Fibroblast of upper back skin (primary cell): Measurements from ENCODE around the gene ENTR1.
"Not testable (repeated sequence)": the region's sequence is repeated elsewhere in the genome, so short reads cannot be mapped to it uniquely, and the experiment has no call there.

Experiments
- DNase-seq: peaks from one replicate; pipeline ENCODE4 v3.0.0-alpha.2; 2013

The ENTR1 gene

DNA sequence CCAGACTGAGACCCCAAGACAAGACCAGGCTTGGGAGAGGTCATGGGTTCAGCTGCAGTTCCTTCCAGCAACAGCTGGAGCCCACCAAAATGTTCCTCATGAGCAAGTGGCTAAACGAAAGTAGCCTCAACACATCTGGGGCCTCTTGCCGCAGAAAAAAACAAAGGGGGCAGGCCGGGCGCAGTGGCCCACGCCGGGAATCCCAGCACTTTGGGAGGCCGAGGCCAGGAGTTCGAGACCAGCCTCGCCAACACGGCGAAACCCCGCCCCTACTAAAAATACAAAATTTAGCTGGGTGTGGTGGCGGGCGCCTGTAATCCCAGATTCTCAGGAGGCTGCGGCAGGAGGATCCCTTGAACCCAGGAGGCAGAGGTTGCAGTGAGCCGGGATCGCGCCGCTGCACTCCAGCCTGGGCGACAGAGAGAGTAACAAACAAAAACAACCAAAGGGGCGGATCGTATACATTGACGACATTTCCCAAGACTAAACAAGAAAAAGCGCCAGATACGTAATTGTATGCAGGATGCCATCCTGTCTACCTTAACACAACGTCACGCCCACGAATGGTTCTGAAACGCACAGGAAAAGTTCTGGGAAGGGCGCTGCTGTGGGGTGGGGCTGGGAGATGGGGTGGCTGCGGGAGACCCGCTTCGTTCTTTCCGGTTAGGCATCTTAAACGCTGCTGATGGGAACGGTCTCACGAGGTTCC, 27.6 kb upstream of the ENTR1 start:
- DNase-seq = no peak

DNA sequence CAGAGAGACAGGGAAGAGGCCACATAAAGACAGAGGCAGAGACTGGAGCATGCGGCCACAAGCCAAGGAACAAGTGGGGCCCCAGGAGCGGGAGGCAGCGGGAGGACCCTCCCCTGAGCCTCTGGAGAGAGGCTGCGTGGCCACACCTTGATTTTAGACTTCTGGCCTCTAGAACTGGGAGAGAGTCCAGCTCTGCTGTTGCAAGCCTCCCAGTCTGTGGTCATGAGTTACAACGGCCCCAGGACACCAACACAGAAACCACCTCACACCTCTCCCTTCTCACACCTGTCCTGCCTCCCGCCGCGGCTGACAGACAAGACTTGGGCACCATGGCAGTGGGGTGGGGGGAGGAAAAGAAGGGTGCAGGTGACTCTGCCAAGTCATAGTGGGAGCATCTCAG, 27.0 kb upstream of the ENTR1 start:
- DNase-seq = peak; percentile 30

DNA sequence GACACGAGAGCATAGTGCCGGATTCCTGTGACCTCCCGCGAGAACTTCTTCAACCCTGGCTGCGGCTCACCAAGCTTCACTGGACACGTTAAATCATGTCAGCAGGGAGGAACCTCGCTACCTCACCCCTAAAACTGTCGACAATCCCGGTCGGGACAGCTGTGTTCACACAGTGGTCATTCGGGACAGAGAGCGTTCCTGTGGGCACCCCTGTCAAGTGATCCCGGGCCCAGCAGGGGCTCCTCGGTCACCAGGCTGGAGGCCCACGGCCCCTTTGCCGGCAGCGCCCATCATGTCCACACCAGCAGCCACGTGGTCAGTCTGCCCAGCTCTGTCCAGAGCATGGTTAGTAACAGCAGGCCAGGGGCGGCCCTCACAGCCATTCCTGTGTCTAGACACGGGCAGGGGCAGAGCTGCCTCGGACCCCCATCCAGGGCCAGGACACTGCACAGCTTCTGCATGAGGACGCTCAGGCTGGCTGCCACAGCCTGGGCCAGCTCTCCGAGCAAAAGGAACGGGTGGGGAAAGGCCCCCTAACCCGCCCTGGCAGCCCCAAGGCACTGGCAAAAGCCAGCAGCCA, 25.7 kb upstream of the ENTR1 start:
- DNase-seq = no peak

DNA sequence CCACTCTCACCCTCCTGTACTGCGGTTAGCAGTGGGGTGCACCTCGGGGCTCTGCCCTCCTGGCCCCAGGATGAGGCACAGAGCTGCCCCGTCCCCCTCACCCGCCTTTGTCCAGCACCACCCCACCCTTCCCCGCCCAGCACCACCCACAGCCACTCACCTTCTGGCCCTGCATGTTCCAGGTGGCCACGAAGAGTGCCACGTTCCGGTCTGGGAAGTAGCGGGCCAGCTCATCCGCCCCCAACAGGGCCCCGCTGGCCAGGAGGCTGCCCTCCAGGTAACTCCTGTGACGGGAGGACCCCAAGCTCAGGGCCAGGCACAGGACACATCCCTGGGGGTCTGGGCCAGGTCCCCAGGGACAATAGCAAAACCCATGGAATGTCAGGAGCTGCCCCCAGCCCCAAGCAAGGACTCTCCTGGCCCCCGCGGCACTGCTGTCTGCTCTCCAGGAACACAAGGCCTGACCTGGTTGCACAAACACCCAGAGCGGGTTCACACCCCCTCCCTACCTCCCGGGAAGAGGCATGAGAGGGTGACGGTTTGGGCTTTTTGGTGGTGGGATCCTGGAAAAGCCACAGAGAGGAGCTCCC, 24.3 kb upstream of the ENTR1 start:
- DNase-seq = no peak

DNA sequence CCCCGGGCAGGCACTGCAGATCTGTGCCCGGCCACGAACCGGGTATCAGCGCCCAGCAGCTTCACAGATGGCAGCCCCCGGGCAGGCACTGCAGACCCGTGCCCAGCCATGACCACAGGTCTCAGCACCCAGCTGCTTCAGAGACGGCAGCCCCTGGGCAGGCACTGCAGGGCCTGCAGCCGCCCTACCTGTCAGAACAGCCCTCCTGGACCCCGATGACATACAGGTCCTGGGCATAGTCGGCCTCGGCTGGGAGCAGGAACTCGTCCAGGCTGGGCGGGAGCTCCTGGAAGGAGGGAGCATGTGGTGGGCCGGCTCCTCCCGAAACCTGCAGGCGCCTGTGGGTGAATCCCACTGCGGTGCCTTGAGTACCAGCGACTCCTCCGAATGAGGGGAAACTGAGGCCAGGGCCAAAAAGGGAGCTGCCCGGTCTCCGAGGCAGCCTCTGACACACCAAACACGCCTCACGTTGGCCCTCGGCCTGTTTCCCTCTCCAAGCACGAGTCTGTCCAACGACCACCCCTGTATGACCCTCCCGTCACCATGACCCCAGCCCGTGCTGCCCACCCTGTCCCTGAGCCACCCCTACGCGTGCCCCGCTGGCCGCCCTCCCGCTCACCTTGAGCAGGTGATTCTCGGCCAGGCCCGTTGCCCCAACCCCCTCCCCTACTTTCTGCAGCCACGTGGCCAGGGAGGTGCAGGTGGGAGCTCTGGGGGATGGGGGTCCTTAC, 23.6 kb upstream of the ENTR1 start:
- DNase-seq = no peak

DNA sequence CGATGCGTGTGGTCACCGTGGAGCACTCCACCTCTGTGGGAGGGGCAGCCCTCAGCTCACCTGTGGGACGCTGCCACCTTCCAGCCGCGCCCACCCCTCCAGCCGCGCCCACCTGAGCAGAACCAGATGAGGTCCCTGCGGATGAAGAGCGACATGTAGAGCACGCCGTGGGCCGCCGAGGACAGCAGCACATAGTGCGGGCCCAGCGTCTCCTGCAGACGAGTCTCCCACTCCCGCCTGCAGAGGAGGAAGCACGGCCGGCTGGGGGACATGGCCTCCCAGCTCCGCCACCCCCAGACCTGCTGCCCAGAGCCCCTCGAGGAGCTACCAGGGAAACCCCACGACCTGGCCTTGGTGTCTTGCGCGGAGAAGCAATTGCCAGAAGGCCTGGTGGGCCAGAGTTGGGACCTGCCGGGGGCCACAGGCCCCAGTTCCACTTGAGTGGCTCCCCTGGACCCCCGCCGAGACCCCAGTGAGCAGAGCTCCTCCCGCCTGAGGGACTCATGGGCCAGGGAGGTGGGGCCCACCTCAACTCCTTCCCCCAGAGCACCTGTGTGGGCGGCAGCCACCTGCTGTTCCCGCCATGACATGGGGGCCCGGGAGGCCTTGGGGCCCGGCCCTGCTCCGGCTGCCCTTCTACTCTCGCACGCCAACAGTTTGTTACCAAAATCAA, 22.8 kb upstream of the ENTR1 start:
- no peak for DNase-seq

DNA sequence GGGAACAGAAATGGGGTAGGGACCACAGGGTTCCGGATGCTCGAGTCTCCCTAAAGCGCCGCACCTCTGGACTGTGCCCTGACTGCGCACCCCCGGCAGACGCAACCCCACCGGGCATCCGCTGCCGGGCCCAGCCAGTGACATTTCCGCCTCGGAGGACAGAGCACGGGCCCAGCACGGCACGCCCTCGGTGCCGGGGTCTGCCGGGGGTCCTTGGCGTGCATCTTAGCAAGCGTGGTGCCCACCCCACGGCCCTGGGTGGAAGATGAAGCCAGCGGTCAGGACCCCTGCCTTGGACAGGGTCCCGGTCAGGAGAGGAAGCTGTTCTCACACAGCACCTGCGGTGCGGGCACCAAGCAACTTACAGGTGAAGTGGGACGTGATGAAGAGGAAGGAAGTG, 22.2 kb upstream of the ENTR1 start:
- no peak for DNase-seq

DNA sequence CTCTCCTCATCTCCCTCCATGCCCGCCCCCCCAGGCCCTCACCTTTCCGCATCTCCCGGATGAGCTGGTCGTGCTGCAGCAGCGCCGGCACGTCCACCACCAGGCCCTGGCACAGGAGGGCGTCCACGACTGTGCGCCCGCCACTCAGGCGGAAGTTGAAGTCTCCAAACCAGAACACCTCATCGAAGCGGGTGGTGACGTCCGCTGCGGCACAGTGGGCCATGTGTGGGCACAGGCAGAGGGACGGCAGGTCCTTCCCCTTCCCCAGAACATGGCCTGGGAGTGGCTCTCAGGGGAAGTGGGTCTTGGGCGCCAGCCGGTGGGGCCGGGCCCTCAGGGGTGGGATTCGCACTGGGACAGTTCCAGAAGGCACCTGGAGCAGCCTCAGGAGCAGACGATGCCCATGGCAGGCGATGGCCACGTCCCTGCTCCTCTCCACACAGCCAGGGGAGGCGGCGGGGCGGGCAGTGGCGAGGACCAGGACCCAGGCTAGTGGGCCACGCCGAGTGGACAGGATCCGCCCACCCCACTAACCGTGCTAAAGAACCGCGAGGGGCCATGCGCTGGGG, 21.5 kb upstream of the ENTR1 start:
- DNase-seq = no peak

DNA sequence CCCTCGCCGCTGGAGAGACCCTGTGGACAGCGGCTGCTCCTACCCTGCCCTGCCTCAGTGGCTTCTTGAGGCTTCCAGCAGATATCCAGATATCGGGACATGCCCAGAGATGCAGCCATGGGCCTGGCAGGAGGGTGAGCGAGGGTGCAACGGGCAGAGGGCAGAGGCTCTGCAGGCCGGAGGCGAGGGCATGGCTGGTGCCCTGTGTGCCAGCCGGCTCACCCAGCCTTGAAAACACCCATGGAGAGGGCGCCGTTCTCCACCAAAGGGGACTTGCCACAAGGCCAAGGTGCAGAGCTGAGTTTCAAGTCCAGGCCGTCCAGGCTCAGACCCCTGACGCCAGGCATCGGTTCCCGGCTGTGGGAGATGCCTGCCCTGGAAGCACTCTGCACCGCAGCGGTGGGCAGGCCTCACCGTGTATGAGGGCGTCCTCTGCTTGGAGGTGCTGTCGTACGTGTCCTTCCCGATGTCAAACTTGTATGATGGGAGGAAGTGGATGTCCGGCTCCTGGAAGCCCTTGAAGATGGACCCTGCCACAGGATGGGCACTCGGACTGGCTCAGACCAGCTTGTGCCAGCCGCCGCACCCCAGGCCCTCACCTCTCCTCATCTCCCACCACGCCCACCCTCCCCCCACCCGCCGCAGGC, 20.3 kb upstream of the ENTR1 start:
- DNase-seq = no peak

DNA sequence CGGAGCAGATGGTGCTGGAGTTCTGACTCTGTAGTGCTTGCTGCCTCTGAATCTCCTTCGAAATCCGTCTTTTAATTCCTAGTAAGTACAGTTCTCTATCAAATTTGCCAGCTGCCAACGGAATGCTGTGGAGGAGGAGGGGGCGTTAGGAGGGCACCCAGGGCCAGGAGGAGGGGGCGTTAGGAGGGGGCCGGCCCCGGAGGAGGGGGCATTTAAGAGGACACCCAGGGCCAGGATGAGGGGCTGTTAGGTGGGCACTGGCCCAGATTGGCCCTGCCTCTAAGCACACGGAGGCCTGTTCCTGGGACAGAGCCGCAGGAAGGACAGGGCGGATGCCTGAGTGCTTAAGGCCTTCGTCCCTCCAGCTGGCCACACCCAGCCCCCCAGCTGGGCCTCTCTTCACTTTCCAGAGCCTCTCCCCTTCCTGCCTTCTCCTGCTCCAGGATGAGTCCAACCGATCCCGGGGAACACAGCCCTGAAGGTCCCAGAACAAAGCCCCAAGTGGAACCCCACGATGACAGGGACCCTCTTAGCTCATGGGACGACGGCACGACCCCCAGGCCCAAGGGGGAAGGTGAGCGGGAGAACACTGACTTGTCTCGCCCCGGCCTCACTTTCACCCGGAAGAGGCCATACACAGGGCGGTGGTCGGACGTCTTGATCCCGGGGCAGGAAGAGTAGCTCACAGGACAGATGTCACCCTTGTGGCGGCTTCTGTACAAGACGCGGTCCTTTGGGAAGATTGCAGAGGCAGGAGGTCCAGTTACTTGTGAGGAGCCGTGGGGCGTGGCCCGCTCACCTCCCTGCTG, 19.5 kb upstream of the ENTR1 start:
- no peak for DNase-seq

DNA sequence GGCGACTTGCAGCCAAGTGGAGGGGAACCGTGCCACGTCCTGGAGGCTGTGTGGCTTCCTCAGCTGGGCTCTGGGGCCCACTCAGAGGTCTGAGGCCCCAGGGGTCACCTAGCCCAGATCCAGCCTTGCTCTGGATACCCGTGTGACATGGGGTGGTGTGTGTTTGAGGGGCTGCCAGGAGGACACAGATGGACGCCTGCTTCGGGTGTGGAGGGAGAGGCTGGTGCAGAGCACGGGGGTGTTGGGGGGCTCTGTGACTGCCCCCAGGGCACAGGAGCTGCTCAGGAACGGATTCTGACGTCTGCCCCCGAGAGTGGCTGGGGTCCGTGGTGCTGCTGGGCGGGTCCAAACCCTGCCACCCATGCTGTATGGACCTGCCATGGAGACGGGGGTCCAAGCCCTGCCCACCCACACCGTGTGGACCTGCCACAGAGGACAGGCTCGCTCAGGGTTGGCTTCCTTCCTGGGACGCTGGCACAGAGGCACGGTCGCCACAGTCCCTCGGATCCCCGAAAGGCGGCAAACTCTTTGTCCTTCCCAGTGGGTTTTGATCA, 18.7 kb upstream of the ENTR1 start:
- DNase-seq = no peak

DNA sequence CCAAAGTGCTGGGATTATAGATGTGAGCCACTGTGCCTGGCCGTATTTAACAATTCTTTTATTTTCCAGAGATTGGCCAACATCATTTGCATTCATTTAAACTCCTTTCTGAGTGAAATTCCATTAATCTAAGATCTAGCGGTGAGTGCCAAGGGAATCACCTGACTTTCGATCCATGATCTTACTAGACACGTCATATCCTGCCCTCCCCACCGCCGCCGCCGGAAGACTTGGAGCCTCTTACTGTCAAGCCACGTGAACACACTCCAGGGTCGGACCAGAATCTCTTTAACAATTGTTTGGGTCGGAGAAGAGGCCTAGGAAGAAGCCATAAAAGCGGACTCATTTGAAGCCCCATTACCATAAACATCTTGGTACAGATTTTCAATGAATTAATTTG, 16.4 kb upstream of the ENTR1 start:
- DNase-seq = no peak

DNA sequence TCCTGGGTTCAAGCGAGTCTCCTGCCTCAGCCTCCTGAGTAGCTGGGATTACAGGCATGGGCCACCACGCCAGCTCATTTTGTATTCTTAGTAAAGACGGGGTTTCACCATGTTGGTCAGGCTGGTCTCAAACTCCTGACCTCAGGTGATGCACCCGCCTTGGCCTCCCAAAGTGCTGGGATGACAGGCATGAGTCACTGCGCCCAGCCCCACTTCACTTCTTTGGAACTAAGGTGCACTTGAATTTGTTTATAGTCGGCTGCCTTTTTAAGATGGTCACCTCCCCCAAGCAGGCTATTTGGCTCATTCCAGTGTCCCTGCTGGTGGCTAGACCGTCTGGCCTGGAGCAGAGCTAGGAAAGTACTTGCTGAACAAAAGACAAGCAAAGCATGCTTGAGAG, 15.0 kb upstream of the ENTR1 start:
- DNase-seq = not testable (repeated sequence)

DNA sequence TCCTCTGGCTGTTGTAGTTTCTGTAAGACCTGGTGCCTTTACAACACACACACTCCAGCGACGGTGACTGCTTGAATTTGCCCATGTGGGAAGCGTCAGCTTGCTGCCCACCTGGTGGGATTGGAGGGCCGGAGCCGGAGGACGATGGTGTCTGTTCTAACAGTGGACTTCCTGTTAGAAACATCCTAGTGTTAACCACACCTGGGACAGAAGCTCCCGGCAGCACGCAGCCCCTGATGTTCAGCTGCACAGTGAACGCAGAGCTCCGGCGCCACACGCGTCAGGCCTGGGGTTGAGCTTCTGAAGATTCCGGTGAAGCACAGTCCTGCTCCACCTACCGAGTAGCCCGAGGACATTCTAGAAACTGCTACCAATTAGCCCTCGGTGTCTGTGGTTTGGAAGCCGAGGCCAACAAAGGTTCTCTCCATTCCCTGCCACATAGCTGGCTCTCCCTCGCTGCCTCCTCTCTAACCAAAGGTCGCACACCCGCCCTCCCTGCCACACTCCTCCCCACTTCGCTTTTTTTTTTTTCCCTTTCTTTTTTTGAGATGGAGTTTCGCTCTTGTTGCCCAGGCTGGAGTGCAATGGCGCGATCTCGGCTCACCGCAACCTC, 14.4 kb upstream of the ENTR1 start:
- DNase-seq = no peak

DNA sequence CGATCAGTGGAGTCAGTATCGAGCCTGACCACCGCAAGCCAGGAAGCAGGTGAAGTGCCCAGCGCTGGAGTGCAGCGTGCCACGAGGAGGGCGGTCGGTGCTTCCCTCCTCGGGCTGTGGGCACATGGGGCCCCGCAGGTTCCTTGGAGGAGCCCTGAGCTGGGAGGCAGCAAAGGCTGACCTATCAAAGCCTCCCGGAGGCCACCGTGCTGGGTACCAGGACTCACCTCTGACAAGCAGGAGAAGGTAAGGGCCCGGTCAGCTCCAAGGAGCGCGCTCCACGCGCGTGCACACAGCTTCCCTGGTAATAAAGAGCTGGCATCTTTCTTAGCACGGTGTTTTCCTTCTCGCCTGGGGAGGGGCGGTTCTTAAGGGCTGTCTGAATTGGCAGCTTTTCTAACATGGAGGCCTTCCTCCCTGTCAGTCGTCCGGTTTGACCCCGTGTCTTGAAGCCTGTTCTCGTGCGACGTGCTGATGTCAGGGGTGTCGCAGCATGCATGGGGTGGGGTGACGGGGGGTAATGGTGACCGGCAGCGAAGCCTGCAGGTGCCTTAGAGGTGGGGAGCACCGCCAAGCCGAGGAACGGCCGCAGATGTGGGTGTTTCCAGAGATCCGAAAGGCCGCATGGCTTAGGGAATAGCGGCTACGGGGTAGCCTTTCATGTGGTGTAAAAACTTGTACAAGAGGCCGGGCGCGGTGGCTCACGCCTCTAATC, 13.2 kb upstream of the ENTR1 start:
- DNase-seq = no peak

DNA sequence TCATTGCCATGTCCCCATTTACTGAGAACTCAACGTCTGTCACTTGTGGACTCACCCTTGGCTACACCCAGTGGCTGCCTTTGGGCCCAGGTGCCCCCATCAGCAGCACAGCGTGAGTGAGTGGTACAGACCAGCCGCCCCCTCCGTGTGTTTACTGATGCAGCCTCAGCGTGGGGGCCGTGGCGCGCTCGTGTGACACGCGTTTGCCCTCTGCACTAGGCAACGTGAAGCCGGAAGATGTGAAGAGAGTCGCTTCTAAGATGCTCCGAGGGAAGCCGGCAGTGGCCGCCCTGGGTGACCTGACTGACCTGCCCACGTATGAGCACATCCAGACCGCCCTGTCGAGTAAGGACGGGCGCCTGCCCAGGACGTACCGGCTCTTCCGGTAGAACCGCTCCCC, 12.5 kb upstream of the ENTR1 start:
- no peak for DNase-seq

DNA sequence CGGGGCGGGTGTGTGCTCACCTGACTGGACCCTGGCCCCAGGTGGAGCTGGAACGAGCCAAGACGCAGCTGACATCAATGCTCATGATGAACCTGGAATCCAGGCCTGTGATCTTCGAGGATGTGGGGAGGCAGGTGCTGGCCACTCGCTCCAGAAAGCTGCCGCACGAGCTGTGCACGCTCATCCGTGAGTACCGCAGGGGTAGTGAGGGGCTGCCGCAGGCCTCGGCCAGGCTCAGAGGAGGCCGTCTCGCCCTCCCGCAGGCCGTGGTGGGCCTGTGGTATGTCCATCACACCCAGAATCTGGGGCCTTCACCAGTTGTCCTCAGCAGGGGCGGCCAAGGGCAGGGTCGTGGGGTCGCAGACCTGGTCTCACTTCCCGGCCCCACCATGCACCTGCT, 11.4 kb upstream of the ENTR1 start:
- DNase-seq = no peak

DNA sequence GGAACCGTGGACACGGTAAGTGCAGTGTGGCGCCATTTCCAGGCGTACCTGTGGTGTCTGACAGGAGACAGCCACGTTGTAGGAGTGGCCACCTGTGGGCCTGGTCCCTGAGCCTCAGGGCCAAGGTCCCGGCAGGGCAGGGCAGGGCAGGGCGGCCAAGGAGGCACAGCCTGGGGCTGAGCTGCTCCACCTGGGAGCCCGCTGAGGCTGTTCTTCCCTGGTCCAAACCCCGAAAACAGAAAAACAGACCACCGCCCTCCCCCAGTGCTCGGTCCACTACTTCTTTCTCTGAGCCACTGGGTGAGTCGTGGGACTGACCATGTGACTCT, 8.6 kb upstream of the ENTR1 start:
- no peak for DNase-seq

DNA sequence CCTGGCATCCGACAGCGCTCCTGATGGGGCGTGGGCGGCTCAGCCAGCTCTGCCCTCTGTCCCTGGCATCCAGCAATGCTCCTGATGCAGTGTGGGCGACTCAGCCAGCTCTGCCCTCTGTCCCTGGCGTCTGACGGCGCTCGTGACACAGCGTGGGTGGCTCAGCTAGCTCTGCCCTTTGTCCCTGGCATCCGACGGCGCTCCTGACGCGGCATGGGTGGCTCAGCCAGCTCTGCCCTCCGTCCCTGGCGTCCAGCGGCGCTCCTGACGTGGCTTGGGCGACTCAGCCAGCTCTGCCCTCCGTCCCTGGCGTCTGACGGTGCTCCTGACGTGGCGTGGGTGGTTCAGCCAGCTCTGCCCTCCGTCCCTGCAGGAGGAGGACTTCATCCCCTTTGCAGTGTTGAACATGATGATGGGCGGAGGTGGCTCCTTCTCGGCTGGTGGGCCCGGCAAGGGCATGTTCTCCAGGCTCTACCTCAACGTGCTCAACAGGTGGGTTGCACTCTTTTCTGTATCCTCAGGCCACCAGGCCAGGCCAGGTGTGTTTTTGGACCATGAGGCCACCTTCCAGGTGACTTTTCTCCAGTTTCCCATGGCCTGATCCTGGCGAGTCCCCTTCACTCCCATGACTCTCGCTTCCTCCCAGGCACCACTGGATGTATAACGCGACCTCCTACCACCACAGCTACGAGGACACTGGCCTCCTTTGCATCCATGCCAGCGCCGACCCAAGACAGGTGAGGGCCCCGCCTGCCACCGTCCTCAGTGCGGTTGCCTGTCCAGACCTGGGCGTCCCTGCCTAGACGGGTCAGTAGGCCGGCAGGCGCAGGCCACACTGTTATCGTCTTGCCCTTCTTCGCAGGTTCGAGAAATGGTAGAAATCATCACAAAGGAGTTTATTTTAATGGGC, 8.0 kb upstream of the ENTR1 start:
- no peak for DNase-seq
